Lower leg skin (tissue), 4 donors: ENCODE data around the gene TLE4. TPM values are rescaled to one million over a fixed set of nuclear protein-coding genes. Genes with fewer than 3 reads are reported as not detected.

Experiments
- DNase-seq, 2 donors: peaks; one replicate each; pipeline ENCODE4 v3.0.0-alpha.2; 2019; ENCODE audit warnings: low spot score in 2 of 2
- H3K4me3 ChIP-seq: fragments of 200-600 bp; sonication (generic); 2 replicates; pipeline ENCODE4 v1.5.1; 2017; ENCODE audit warnings: mild to moderate bottlenecking, low read depth; ENCODE audit not compliant: poor library complexity, severe bottlenecking
- CTCF ChIP-seq, 3 donors: fragments of 450-650 bp; IDR thresholded peaks; one replicate each; pipeline ENCODE4 v1.5.1; 2016; ENCODE audit warnings: antibody characterized with exemption in 3 of 3, mild to moderate bottlenecking in 3 of 3, moderate library complexity in 2 of 3
- POLR2A ChIP-seq, 2 donors: fragments of 450-650 bp; IDR thresholded peaks; one replicate each; pipeline ENCODE4 v1.6.1; 2016 to 2017; ENCODE audit warnings: antibody characterized with exemption in 2 of 2, mild to moderate bottlenecking in 1 of 2, moderate library complexity in 1 of 2
- WGBS, 2 donors: methylation state at CpG; one replicate each; pipeline ENCODE4 v1.1.5; 2018; 5-methylcytosine and 5-hydroxymethylcytosine counted together
- intact Hi-C: fragments of 100-400 bp; cut with DNase I; formaldehyde crosslinking; loops from one replicate; pipeline ENCODE4 v1.15.0; 2023; ENCODE audit warnings: low total_unique reads
- total RNA-seq, 4 donors: library from RNA; depleted of rRNA; stranded (reverse); fragments of >200 nt; gene quantifications; one replicate each; pipeline ENCODE4 v1.1.0, GENCODE V29; 2016

The TLE4 gene
- total RNA-seq, 4 donors from 2014 or later, result 46.8 to 97.9 (median 54.1) TPM

GRCh38 chr9:79661886-79662536 lies 90.2 kb downstream of the TLE4 start:
- 71 to 72% methylated on average over 5 of the region's 5 CpGs for WGBS, 2 donors
- DNase-seq, result no peak
- TF ChIP-seq POLR2A (IDR thresholded peaks at IDR 0.05) (no peak), CTCF (IDR thresholded peaks at IDR 0.05) (no peak)
- intact Hi-C loops, result no loop called here
- no peak overlapping the region for H3K4me3 ChIP-seq

GRCh38 chr9:79662537-79662956 lies 90.8 kb downstream of the TLE4 start:
- no peak overlapping the region for H3K4me3 ChIP-seq
- TF ChIP-seq CTCF (IDR thresholded peaks at IDR 0.05) (no peak), POLR2A (IDR thresholded peaks at IDR 0.05) (no peak)
- DNase-seq, result no peak
- WGBS, 2 donors, result 17 to 20% methylated on average over 6 of the region's 6 CpGs
- intact Hi-C loops, result no loop called here

GRCh38 chr9:79663300-79663699 lies 91.5 kb downstream of the TLE4 start:
- intact Hi-C loops, result no loop called here
- DNase-seq, result no peak
- no peak overlapping the region for H3K4me3 ChIP-seq
- 54 to 64% methylated on average over 6 of the region's 6 CpGs for WGBS, 2 donors
- no peak for TF ChIP-seq CTCF (IDR thresholded peaks at IDR 0.05)
- no peak for TF ChIP-seq POLR2A (IDR thresholded peaks at IDR 0.05)

GRCh38 chr9:79663878-79664277 lies 92.1 kb downstream of the TLE4 start:
- DNase-seq, result no peak

GRCh38 chr9:79664375-79664831 lies 92.6 kb downstream of the TLE4 start:
- WGBS, 2 donors, result 66 to 72% methylated on average over 5 of the region's 5 CpGs
- DNase-seq, result no peak
- intact Hi-C loops, result no loop called here
- no peak overlapping the region for H3K4me3 ChIP-seq
- TF ChIP-seq CTCF (IDR thresholded peaks at IDR 0.05), result no peak
- TF ChIP-seq POLR2A (IDR thresholded peaks at IDR 0.05), result no peak

More at GRCh38 chr9:79663878-79664277, 92.1 kb downstream of the TLE4 start:
- intact Hi-C loops, result no loop called here
- TF ChIP-seq POLR2A (IDR thresholded peaks at IDR 0.05) (no peak), CTCF (IDR thresholded peaks at IDR 0.05) (no peak)
- H3K4me3 ChIP-seq, result no peak overlapping the region
- 72 to 73% methylated on average over 13 of the region's 13 CpGs for WGBS, 2 donors

- intact Hi-C loops, result no loop called here
- 63 to 64% methylated on average over 8 of the region's 8 CpGs for WGBS, 2 donors
- TF ChIP-seq CTCF (IDR thresholded peaks at IDR 0.05) (no peak), POLR2A (IDR thresholded peaks at IDR 0.05) (no peak)
- DNase-seq, result no peak
- no peak overlapping the region for H3K4me3 ChIP-seq
Measured at GRCh38 chr9:79665369-79665768, 93.6 kb downstream of the TLE4 start.
